ENCODE measurements around the gene FAM32A.

FAM32A gene

GRCh38 chr19:16185123-16185767 lies at the start of gene FAM32A:
Gene FAM32A (plus strand): TSS chr19:16185410. CDS start chr19:16185443, 33 bp downstream.
- peak; percentile 98 to 99 for DNase-seq

DNA sequence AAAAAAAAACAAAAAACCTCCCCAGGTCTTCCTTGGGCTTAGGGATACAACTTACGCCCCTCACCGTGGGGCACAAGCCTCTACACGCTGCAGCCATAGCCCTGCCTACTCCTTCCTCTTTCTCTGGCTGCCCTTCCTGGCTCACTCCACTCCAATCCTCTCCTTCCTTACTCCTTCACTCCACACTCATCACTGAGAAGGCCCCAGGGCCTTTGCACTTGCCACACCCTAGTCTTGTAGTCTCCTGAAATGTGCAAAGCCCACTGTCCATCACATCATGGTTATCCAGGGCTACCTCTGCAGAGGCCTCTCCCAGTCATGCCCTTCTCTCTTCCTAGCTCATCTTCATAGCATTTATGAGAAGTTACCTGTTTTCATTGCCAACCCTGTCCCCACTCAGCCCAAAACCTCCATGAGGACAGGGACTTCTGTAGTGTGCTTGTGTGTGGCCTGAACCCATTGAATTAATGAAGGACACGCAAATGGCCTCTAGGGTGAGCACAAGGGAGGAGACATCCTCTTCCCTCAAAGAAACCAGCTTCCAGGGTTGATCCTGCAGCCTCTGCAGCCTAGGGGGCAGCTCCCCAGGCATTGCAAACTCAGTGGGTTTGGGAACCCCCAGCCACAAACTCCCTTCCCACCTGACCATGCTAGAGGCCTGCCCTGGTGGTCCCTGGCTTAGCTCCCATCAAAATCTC lies 49.6 kb upstream of the FAM32A start:
- no peak for DNase-seq

DNA sequence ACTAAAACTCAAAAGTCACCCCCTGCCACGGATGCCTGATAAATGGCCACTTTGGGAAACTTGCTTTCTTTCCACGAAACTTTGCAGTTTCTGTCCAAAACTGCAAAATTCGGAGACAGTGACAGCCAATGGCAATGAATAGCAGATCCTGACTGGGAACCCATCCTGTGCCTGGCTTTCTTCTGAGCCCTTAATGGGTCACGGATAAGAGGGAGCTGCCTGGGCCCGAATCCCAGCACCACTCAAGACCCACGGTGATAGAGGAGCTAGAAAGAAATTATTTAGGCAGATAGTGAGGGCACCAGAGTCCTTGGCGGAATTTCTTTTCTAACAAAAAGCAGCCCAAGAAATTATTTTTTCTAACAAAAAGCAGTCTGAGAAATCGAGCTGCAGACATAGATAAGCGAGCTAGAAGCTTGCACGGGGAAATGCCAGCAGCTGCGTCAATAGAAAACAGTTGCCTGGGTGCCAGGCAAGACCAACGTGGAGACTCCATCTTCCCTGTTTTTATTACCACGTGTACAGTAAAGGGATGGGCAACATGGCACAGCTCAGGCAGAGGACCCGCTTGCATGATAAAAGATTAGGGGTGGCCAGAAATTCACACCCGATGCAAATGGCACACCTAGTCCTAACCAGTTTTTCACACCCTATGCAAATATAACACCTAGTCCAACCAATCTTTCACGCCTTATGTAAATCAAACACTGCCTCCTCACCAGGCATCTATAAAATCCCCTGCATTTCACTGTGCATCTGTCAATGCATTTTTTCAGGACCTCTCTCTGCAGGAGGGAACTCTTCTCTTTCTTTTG lies 48.8 kb upstream of the FAM32A start:
- DNase-seq: no peak

DNA sequence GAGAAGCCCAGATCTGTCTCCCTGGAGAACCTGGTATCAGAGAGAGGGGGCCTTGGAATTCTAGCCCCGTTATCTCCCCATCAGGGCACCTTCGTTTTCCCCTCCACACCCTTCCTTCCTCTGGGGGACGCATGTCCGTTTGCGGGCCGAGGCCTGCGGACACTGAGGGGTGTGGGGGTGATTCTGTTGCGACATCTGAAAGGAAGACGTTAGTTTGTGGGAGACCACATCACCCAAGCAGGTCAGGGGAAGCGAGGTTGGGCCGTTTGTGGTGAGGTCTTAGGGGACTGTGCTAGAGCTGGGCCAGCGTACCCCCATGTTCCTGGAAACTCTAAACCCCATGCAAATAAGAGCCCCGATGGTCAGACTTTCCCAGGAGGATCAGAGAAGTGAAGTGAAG lies 45.5 kb upstream of the FAM32A start:
- DNase-seq: peak; percentile 25 to 59

DNA sequence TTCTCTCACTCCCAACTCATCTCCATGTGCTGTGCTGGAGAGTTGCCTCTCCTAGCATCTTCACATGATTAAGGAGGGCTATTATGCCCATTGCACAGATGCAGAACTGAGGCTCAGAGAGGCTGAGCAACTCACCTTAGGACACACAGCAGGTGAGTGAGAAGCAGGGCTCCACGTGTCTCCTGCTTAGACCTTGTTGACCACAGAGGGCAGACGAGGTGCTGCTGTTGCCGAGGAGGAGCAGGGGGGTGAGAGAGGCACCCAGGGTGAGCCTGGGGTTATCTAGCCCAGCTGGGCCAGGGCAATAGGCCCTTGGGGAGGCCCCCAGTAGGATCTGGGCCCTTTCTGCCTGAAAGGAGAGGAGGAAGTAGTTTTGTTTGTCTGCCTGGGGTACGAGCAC lies 44.2 kb upstream of the FAM32A start:
- DNase-seq: peak; percentile 31 to 41

GRCh38 chr19:16142032-16142580 lies 43.1 kb upstream of the FAM32A start:
- no peak for DNase-seq

DNA sequence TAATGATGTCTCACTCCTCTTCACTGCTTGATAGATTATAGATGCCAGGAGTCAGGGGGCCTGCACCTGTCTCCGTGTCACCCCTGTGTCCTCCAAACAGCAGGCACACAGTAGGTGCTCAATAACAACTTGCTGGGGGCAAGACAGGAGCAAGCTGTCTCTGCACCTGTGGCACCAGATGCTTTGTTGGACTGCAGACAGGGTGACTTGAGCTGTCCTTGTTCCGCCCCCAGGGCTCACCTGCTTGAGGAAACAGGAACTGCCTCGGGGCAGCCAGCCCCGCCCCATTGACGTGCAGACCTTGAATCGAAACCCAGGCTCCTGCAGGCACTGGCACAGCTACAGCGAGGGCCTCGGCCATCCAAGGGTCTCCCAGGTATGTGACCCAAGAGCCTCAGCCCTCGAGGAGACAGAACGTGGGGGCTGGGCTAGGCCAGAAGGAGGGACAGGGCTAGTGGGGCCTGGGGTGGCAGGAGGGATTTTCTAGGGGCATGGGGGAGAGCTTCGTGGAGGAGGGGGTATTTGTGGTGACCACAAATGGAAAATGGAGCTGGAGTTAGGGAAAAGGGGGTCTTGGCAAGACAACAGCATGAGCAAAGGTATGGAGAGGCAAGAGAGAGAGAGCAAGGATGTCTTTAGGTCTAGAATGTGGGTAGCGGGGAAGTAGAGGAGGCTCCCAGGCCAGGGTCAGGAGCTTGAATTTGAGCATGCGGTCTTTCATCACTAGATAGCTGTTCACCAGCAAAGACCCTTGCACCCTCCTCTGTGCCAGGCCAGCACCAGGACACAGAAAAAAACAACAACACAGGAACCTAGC lies 41.6 kb upstream of the FAM32A start, which contains the start of gene HSH2D:
Gene HSH2D, plus strand, starts transcription at position 287 of the 817 bp plus-strand sequence. CDS start 5,066 bp downstream, outside the sequence.
- no peak for DNase-seq

DNA sequence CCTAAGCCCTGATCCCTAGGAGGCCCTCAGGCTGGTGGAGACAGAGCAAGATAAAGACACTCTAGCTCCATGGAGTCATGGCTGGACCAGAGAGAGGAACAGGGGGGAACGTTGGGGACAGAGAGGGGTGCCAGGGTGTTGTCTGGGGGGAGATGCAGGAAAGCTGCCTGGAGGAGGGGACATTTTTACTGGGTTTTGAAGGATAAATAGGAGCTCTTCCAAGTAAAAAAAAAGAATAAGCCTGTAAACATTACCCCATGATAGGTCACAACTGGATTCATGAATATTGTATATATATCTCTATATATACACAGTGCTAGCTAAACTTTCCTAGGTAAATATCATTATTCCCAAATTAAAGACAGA lies 41.0 kb upstream of the FAM32A start:
- no peak for DNase-seq

DNA sequence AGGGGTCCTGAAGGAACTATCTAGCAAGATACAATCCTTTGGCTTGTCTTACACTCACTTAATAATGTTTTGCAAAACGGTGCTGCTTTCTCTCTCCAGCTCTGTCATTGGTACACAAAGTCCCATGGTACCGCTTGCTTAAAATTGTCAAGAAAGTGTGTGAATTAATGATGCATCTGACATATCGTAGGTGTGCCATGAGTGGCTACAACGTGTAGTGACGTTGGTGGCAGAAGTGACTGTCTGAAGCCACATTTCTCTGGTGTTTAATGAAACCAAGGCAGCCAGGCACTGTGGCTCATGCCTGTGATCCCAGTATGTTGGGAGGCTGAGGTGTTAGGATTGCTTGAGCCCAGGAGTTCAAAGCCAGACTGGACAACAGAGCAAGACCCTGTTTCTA lies 39.1 kb upstream of the FAM32A start:
- DNase-seq: no peak

DNA sequence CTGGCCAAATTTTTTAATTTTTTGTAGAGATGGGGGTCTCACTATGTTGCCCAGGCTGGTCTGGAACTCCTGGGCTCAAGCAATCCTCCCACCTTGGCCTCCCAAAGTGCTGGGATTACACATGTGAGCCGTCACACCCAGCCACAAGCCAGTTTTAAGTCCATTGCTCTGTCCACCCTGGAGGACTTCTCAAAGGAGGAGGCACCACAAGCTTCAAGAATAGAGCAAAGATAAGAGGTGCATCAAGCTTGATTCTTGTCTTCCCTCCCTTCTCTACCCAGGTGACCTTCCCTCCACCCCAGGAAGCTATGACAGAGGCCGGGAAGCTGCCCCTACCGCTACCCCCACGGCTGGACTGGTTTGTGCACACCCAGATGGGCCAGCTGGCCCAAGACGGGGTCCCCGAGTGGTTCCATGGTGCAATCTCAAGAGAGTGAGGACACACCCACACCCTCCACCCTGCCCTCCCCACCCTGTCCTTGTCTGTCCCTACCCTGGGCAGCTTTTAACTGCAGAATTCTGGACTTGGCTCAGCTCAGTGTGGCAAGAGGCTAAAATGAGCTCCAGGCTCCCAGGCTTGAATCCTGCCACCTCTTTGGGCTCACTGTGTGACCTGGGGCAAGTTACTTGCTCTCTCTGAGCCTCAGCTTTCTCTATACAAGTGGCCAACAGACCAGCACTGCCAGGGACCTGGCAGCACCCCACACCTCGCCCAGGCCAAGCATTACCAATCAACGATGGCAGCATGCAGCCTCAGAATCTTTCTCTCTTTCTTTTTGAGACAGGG lies 36.6 kb upstream of the FAM32A start:
- no peak for DNase-seq

DNA sequence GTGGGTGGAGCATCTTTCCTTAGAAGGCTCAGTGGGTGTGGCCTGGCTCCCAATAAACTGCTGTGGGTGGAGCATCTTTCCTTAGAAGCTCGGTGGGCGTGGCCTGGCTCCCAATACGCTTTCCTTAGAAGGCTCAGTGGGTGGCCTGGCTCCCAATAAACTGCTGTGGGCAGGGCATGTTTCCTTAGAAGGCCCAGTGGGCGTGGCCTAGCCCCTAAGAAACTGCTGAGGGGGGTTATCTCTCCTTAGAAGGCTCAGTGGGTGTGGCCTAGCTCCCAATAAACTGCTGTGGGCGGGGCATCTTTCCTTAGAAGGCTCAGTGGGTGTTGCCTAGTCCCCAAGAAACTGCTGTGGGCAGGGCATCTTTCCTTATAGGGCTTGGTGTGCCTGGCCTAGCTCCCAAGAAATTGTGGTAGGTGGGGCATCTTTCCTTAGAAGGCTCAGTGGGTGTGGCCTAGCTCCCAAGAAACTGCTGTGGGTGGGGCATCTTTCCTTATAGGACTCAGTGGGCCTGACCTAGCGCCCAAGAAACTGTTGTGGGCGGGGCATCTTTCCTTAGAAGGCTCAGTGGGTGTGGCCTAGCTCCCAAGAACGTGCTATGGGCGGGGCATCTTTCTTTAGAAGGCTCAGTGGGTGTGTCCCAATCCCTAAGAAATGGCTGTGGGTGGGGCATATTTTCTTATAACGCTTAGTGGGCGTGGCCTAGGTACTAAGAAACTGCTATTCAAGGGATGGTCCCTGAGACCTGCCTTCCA lies 31.5 kb upstream of the FAM32A start:
- no peak for DNase-seq

DNA sequence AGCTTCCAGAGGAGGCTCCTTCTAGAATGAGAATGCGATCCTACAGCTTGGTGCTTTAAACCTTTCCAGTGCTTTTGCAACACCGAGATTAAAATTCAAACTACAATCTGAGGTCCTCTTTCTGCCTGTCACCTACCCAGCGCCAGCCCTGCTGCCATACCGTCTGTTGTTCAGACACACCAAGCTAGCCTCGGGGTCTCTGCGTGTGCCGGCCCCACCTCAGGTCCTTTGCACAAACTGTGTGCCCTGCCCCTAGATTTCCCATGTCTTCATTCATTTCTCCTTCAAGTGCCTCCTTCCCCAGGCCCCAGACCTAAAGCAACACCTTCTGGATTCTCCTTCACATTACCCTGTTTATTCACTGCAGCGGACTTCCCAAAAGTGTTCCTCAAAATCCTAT lies 30.7 kb upstream of the FAM32A start:
- no peak for DNase-seq

- DNase-seq: no peak
Measured at GRCh38 chr19:16155128-16155527, 30.1 kb upstream of the FAM32A start.

- no peak for DNase-seq
Measured at GRCh38 chr19:16156904-16157303, 28.3 kb upstream of the FAM32A start.

DNA sequence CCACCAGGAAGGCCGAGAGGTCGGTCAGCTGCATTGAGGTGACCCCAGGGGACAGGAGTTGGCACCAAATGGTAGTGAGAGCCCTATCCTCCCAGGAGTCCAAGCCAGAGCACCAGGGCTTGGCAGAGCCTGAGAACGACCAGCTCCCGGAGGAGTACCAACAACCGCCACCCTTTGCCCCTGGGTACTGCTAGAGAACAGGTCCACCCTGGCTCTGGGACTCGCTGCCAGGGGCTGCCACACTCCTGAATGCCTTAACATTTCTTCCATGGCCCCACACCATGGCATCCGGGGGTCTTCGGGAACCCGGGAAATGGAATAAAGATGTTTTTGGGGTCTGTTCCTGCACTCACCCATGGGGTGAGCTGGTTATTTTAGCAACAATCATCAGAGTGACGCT lies 27.6 kb upstream of the FAM32A start:
- no peak for DNase-seq

GRCh38 chr19:16159655-16160054 lies 25.6 kb upstream of the FAM32A start:
- DNase-seq: no peak

- no peak for DNase-seq
Measured at GRCh38 chr19:16160445-16160942, 24.7 kb upstream of the FAM32A start.

DNA sequence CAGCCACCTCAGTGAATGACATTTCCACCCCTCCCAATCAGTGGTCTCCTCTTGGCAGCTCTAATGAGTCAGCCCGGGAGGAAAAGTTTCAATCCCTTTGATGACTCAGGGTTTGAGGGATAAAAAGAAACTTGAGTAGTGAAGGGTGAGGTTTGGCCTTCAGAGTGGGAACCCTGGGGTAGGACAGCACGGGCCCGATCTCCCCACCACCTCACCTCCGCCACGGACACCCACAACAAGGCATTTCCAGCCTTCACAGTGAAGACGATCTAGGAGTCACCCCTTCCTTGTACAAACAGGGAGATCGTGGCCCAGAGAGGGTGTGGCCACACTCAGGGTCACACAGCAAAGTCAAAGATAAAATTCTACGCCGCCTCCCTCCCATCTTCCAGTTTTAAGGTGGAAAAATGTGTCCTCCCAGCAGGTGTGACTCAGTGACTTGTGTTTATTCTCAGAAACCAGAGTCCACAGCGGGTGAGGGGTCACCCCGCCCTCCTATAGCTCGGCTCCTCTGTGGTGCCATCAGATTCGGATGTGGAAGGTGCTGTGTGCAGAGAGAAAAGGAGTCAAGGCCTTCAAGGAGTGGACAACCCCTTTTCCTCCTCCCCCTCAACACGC lies 24.2 kb upstream of the FAM32A start:
- no peak for DNase-seq

- no peak for DNase-seq
Measured at GRCh38 chr19:16161840-16162239, 23.4 kb upstream of the FAM32A start.

DNA sequence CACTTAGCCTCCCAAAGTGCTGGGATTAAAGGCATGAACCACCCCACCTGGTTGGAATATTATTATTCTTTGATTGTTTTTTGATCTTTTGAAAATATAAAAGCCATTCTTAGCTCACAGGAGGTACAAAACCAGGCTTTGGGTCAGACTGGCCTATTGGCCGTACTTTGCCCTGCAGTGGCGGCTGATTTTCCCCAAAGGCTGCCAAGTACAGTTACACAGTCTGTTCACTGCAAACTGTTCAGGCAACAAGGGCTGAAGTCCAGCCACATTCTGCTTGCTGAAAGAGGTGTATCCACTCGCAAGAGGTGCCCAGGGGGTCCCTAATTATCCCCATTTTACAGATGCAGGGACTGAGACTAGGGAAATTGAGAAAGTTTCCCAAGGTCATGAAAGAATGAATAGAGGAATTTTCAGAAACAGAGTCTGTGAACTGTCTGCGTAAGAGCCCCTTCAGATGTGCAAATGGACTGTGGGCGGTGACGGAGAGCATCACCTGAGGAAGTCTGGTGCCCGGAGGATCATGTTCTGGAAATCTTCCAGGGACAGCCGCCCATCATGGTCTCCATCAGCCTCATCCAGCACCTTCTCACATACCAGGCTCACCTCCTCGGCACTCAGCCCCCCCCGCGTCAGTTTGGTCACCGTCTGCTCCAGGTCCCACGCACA lies 20.9 kb upstream of the FAM32A start:
- DNase-seq: no peak

Measured in Kasumi-1 (cell line).